H1 (cell line): ENCODE measurements around the gene FADS3. TPM values are rescaled to one million over a fixed set of nuclear protein-coding genes. Genes with fewer than 3 reads are reported as not detected.

Source experiments
- CTCF ChIA-PET: fragments of 300-600 bp; sonication (Branson Sonifier 250); formaldehyde crosslinking; loops from one replicate; lab custom pipeline; 2021; ENCODE audit not compliant: partially characterized antibody; lab: Charles Lee
- POLR2A ChIA-PET: fragments of 300-600 bp; sonication (Branson Sonifier 250); formaldehyde crosslinking; loops from one replicate; lab custom pipeline; 2021; ENCODE audit warnings: inconsistent platforms; ENCODE audit not compliant: partially characterized antibody; lab: Charles Lee
- DNase-seq, 2 experiments: peaks; one replicate each; pipeline versions ENCODE4 v3.0.0 to v3.0.0-alpha.2; 2010 to 2022; ENCODE audit warnings: low spot score in 2 of 2, low read depth in 1 of 2, mixed read lengths in 1 of 2
- FAIRE-seq: peaks from 2 replicates; lab custom pipeline; 2011; peaks lifted over from hg19 to GRCh38; lab: Jason Lieb, UNC
- H2AFZ ChIP-seq: 2 replicates; pipeline ENCODE4 v1.8.1; 2012; ENCODE audit warnings: low read length, inconsistent platforms
- H2AK5ac ChIP-seq: 2 replicates; pipeline ENCODE4 v1.6.1; 2013; ENCODE audit warnings: low read depth, low read length
- H2BK120ac ChIP-seq: replicated peaks from 2 replicates; pipeline ENCODE3; 2013; ENCODE audit warnings: low read depth, low read length, inconsistent platforms
- H2BK12ac ChIP-seq: 2 replicates; pipeline ENCODE4 v1.6.1; 2013; ENCODE audit warnings: low read depth, low read length
- H2BK15ac ChIP-seq: 2 replicates; pipeline ENCODE4 v1.6.1; 2013; ENCODE audit warnings: low read length
- H2BK20ac ChIP-seq: 2 replicates; pipeline ENCODE4 v1.6.1; 2013; ENCODE audit warnings: low read length
- H2BK5ac ChIP-seq: 2 replicates; pipeline ENCODE4 v1.6.1; 2013; ENCODE audit warnings: low read depth, low read length
- H3K14ac ChIP-seq: 2 replicates; pipeline ENCODE4 v1.6.1; 2013; ENCODE audit warnings: inconsistent platforms; ENCODE audit not compliant: insufficient read length
- H3K18ac ChIP-seq: 2 replicates; pipeline ENCODE4 v1.6.1; 2013; ENCODE audit warnings: low read length; ENCODE audit errors: extremely low read depth
- H3K23ac ChIP-seq: 2 replicates; pipeline ENCODE4 v1.6.1; 2013; ENCODE audit warnings: inconsistent platforms; ENCODE audit not compliant: insufficient read length
- H3K23me2 ChIP-seq: 2 replicates; pipeline ENCODE4 v1.6.1; 2013; ENCODE audit warnings: low read depth, low read length
- H3K27ac ChIP-seq: 2 replicates; pipeline ENCODE4 v1.6.1; 2011; ENCODE audit warnings: low read depth, low read length, inconsistent platforms
- H3K27me3 ChIP-seq, 4 experiments: replicated peaks in 1 of 4; 1 replicate in 1 of 4; 2 replicates in 3 of 4; pipeline versions ENCODE4 v1.6.1 to v1.8.1; 2011 to 2013; ENCODE audit warnings: low read length in 3 of 4, mild to moderate bottlenecking in 3 of 4, inconsistent platforms in 2 of 4, mixed read lengths in 2 of 4, moderate library complexity in 1 of 4; ENCODE audit not compliant: control insufficient read depth in 3 of 4, insufficient read depth in 3 of 4; ENCODE audit errors: extremely low read depth in 1 of 4
- H3K36me3 ChIP-seq, 4 experiments: 2 replicates each; pipeline versions ENCODE4 v1.6.1 to v1.8.1; 2011 to 2013; ENCODE audit warnings: mild to moderate bottlenecking in 4 of 4, low read length in 3 of 4, moderate library complexity in 2 of 4, control low read depth in 1 of 4, inconsistent platforms in 1 of 4; ENCODE audit not compliant: insufficient read depth in 4 of 4, control insufficient read depth in 2 of 4
- H3K4ac ChIP-seq: replicated peaks from 2 replicates; pipeline ENCODE3; 2013; ENCODE audit warnings: low read length, low read depth, mixed read lengths, inconsistent platforms; ENCODE audit not compliant: insufficient read length
- H3K4me1 ChIP-seq, 4 experiments: replicated peaks in 1 of 4; 1 replicate in 1 of 4; 2 replicates in 3 of 4; pipeline versions ENCODE4 v1.6.1 to v1.8.1; 2011 to 2013; ENCODE audit warnings: low read length in 3 of 4, inconsistent platforms in 2 of 4, mixed read lengths in 1 of 4; ENCODE audit not compliant: insufficient read depth in 4 of 4, control insufficient read depth in 3 of 4
- H3K4me2 ChIP-seq, 2 experiments: 2 replicates each; pipeline versions ENCODE4 v1.6.1 to v1.8.1; 2011 to 2013; ENCODE audit warnings: low read depth in 2 of 2, low read length in 2 of 2, control low read depth in 1 of 2, inconsistent platforms in 1 of 2, mild to moderate bottlenecking in 1 of 2; ENCODE audit not compliant: insufficient read depth in 1 of 2
- H3K4me3 ChIP-seq, 4 experiments: fragments of 200-600, 300-600 bp in 1 of 4; sonication (generic), shearing (Covaris generic), sonication (Bioruptor Twin) in 1 of 4; 2 replicates each; pipeline versions ENCODE4 v1.5.1 to v1.8.1; 2011 to 2016; ENCODE audit warnings: low read length in 4 of 4, low read depth in 3 of 4, control low read depth in 2 of 4, inconsistent platforms in 2 of 4, mild to moderate bottlenecking in 2 of 4, mixed read lengths in 1 of 4, moderate library complexity in 1 of 4; ENCODE audit not compliant: insufficient read depth in 2 of 4; ENCODE audit errors: extremely low read depth in 1 of 4
- H3K56ac ChIP-seq: replicated peaks from 2 replicates; pipeline ENCODE3; 2013; ENCODE audit warnings: low read depth, mild to moderate bottlenecking, mixed read lengths, low read length, inconsistent platforms; ENCODE audit not compliant: insufficient read length
- H3K79me1 ChIP-seq: 2 replicates; pipeline ENCODE4 v1.6.1; 2013; ENCODE audit warnings: low read depth, low read length, control low read depth
- H3K79me2 ChIP-seq, 2 experiments: 2 replicates each; pipeline versions ENCODE4 v1.6.1 to v1.8.1; 2012 to 2013; ENCODE audit warnings: low read length in 2 of 2, mild to moderate bottlenecking in 2 of 2, inconsistent platforms in 1 of 2; ENCODE audit not compliant: insufficient read depth in 2 of 2, control insufficient read depth in 1 of 2
- H3K9ac ChIP-seq, 4 experiments: replicated peaks in 1 of 4; 1 replicate in 1 of 4; 2 replicates in 3 of 4; pipeline versions ENCODE4 v1.6.1 to v1.8.1; 2011 to 2013; ENCODE audit warnings: low read depth in 3 of 4, low read length in 3 of 4, control low read depth in 2 of 4, mild to moderate bottlenecking in 2 of 4, moderate library complexity in 2 of 4, inconsistent platforms in 1 of 4; ENCODE audit errors: extremely low read depth in 1 of 4
- H3K9me3 ChIP-seq, 2 experiments: 2 replicates each; pipeline versions ENCODE4 v1.6.1 to v1.8.1; 2012 to 2013; ENCODE audit warnings: mild to moderate bottlenecking in 2 of 2, moderate library complexity in 2 of 2, control low read depth in 1 of 2, inconsistent platforms in 1 of 2, low read depth in 1 of 2, low read length in 1 of 2, mixed read lengths in 1 of 2; ENCODE audit not compliant: insufficient read depth in 2 of 2
- H4K20me1 ChIP-seq, 2 experiments: replicated peaks in 1 of 2; 2 replicates each; pipeline versions ENCODE3 to v1.8.1; 2011 to 2013; ENCODE audit warnings: inconsistent platforms in 2 of 2, low read length in 2 of 2, mild to moderate bottlenecking in 1 of 2; ENCODE audit not compliant: insufficient read depth in 2 of 2, control insufficient read depth in 1 of 2
- H4K5ac ChIP-seq: 2 replicates; pipeline ENCODE4 v1.6.1; 2013; ENCODE audit warnings: low read length, low read depth, mixed read lengths, inconsistent platforms; ENCODE audit not compliant: insufficient read length
- H4K8ac ChIP-seq: 2 replicates; pipeline ENCODE4 v1.8.0; 2013; ENCODE audit warnings: mild to moderate bottlenecking, moderate library complexity, low read length, inconsistent platforms; ENCODE audit not compliant: insufficient read depth; ENCODE audit errors: extremely low read depth
- H4K91ac ChIP-seq: replicated peaks from 2 replicates; pipeline ENCODE3; 2013; ENCODE audit warnings: low read length, mixed read lengths, inconsistent platforms; ENCODE audit not compliant: insufficient read length
- ASH2L ChIP-seq: fragments of 200-600, 300-600 bp; sonication (generic); IDR thresholded peaks from one replicate; pipeline ENCODE4 v1.7.1; 2017; ENCODE audit warnings: low read length
- POLR2A ChIP-seq, 2 experiments: IDR thresholded peaks; 1 replicate in 1 of 2; 2 replicates in 1 of 2; pipeline ENCODE4 v1.6.1; 2011; ENCODE audit warnings: low read depth in 2 of 2, low read length in 2 of 2, mild to moderate bottlenecking in 2 of 2; ENCODE audit errors: control extremely low read depth in 1 of 2
- WGBS, 2 experiments: shearing (Covaris generic) in 1 of 2; methylation state at CpG; one replicate each; pipeline versions ENCODE4 v1.1.6 to v1.1.7; 2013 to 2015; ENCODE audit warnings: low lambda C conversion rate in 2 of 2, mixed read lengths in 2 of 2, inconsistent platforms in 1 of 2, low coverage in 1 of 2, missing lambda C conversion rate in 1 of 2; ENCODE audit not compliant: insufficient replicate concordance in 2 of 2, insufficient coverage in 1 of 2, insufficient read length in 1 of 2; ENCODE audit errors: extremely low coverage in 1 of 2, missing lambda C conversion rate in 1 of 2; 5-methylcytosine and 5-hydroxymethylcytosine counted together
- polyA plus RNA-seq, 7 experiments: library from polyadenylated mRNA; depleted of rRNA in 3 of 7; stranded (reverse) in 5 of 7; unstranded in 2 of 7; fragments of >200 nt in 5 of 7; fragments of 200-250 nt in 2 of 7; gene quantifications; 1 replicate in 5 of 7; 2 replicates in 1 of 7; 4 replicates in 1 of 7; pipeline versions ENCODE4 v1.2.1 to v1.2.3, GENCODE V29; 2011 to 2013; ENCODE audit warnings: missing spikeins in 2 of 7, mixed read lengths in 2 of 7
- total RNA-seq: library from RNA; stranded (reverse); fragmentation: NEBNext Ultra II Directional; extraction: Animal tissue kit (Norgen Biotek cat#: 25700); gene quantifications from 2 replicates; pipeline ENCODE4 v1.2.1, GENCODE V29; 2021

Gene FADS3
- total and polyA plus RNA-seq, 2 of the 8 experiments (the other 6 are each of a cell fraction or from before 2014, with no cell fraction given), result 43.8 to 76.3 TPM

DNA sequence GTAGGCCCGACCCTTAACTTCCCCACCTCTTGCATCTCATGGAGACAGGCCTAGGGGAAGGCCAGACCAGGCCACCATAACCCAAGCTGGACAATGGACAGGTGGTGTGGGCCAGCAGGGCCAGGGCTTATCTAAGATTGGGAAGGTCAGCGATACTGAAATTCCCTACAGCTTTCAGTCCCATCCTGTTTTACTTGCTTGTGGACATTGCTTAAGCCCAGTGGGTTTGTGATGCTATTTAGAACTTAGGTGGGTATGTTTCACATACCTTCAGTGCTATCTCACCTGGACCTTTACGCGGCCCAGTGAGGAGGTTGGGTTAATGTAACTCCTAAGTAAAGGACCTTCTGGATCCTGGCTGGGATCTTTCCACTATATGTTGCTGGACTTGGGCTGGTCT lies 61.5 kb downstream of the FADS3 start:
- Histone ChIP-seq H3K27ac (no peak overlapping the region), H3K27me3 (no peaks in the 10 kb centered on the region), H2BK20ac (no peak overlapping the region), H4K5ac (no peak overlapping the region), H3K18ac (no peak overlapping the region; the same call in 1 of the 2 replicates), H3K56ac (no peak overlapping the region), H3K4ac (peak overlapping the region; percentile 16), H2BK120ac (no peak overlapping the region), H2BK15ac (no peak overlapping the region), H3K4me3 (peak overlapping the region; percentile 77 to 96 (median 86)), H3K79me1 (peaks cover 18% of the 10 kb centered on the region), H4K91ac (no peak overlapping the region), H2AK5ac (no peak overlapping the region; the same call in 1 of the 2 replicates), H3K79me2 (peaks cover 29 to 62% of the 10 kb centered on the region in 2 experiments), H3K4me1 (peaks cover 11 to 45% (median 31%) of the 10 kb centered on the region in 4 experiments), H4K20me1 (peaks cover 19 to 35% of the 10 kb centered on the region in 2 experiments), H3K23me2 (peaks cover 14% of the 10 kb centered on the region), H3K4me2 (peak overlapping the region; percentile 96 to 98), H3K9ac (peak overlapping the region in 3 of 4 experiments; percentile 6 to 77 (median 49); a peak in 3 of 7 replicates), H3K23ac (no peak overlapping the region), H3K14ac (no peak overlapping the region), H3K9me3 (no peaks in the 10 kb centered on the region), H2BK12ac (no peak overlapping the region), H4K8ac (no peak overlapping the region), H2BK5ac (0 out of 2 replicates have a peak overlapping the region, but pooled peaks have one; percentile 29), H3K36me3 (peaks cover 0 to 4% (median 4%) of the 10 kb centered on the region in 4 experiments; a peak in 2 of 8 replicates), H2AFZ (no peak overlapping the region)
- DNase-seq (no peak), FAIRE-seq (no peak)
- WGBS, 2 experiments, result 65% methylated on average over 4 of the region's 4 CpGs; no CpG with 5 or more reads in 1 of the 2 experiments
- CTCF ChIA-PET, result interaction anchor here (1.1 to 3.2 kb wide), 6 partner anchors 12 to 51 kb away, joined by 3 to 16 read pairs (median 6); partner anchors contain the start of gene FADS1
- peak in 1 of 2 experiments; percentile 22; a peak in 1 of 3 replicates for TF ChIP-seq POLR2A (IDR thresholded peaks at IDR 0.05; ENCODE audit: control extremely low read depth in 1 of 2, low read depth in 2 of 2, low read length in 2 of 2)
- TF ChIP-seq ASH2L, result no peak
- POLR2A ChIA-PET, result interaction anchor here (1.2 to 9.9 kb wide), 11 partner anchors 9 to 49 kb away, joined by 3 to 210 read pairs (median 5); partner anchors contain the start of genes FADS1, FEN1 and TMEM258
